ENCODE data around the gene IL10. TPM values are rescaled to one million over a fixed set of nuclear protein-coding genes. Genes with fewer than 3 reads are reported as not detected.
"Not testable (repeated sequence)": the region's sequence is repeated elsewhere in the genome, so short reads cannot be mapped to it uniquely, and the experiment has no call there.

The IL10 gene
- total RNA-seq, 1 donor, result 5.0 TPM

DNA sequence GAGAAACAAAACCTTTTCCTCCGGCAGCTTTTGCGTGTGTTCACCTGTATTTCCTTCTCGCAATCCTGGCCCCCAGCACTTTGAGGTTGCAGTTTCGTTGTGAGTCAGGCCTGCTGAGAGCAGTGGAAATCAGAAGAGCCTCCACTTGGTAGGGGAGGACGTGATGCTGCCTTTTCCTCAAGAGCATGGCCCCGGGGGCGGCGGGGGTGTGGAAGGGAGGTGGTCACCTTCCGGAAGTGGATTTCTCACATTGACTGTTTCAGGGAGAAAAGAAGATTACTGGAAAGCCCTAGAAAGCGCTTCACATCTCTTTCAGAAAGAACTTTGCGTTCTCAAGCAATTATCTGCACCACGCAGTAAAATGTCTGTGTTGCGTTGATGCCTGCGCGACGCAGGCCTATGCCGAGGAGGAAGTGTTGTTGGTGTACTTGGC lies 12.2 kb upstream of the IL10 start:
- Histone ChIP-seq H3K4me1 (ENCODE audit: insufficient read depth, low read length) (peaks cover 63% of the 10 kb centered on the region), H3K27me3 (ENCODE audit: insufficient read depth, low read length) (no peaks in the 10 kb centered on the region), H3K4me3 (ENCODE audit: low read length) (no peak overlapping the region), H3K9me3 (ENCODE audit: low read depth, low read length) (no peaks in the 10 kb centered on the region)

DNA sequence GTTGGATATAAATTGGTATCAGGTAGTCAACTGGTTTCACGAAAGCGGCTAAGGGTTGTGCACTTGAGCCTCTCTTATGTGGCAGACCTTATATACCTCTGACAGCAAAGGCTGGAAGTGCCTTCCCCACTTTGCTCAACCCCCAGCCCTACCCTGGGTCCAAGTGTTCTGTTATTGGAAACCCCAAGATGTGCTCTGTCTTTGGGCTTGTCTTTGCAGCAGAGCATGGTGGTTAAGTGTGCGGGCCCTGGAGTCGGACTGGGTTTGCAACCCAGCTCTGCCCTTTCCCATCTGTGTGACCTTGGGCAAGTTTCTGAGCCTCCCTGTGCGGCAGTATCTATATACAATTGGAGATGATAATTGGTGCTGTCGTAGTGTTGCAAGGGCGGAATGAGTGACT lies 11.2 kb upstream of the IL10 start:
- Histone ChIP-seq H3K4me1 (ENCODE audit: insufficient read depth, low read length) (peaks cover 71% of the 10 kb centered on the region), H3K27me3 (ENCODE audit: insufficient read depth, low read length) (no peaks in the 10 kb centered on the region), H3K9me3 (ENCODE audit: low read depth, low read length) (no peaks in the 10 kb centered on the region), H3K4me3 (ENCODE audit: low read length) (no peak overlapping the region)

DNA sequence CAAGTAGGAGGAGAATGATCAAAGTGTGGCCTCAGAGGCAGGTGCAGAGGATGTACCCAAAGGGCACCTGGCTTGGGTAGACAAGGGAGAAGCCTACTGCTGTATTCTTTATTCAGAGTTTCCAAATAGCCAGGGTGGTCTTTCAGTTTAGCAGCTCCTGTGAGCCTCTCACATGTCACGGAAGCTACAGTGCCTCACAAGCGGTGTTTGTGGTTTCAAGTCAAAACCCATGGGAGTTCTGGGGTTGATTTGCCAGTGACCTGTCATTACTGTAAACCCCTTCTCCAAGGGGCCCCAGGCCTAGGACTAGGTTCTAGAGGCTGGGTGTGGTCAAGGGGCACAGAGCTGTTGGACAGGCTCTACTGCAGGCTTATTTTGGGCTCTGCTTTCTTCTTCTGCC lies 10.2 kb upstream of the IL10 start:
- Histone ChIP-seq H3K4me3 (ENCODE audit: low read length) (no peak overlapping the region), H3K9me3 (ENCODE audit: low read depth, low read length) (no peaks in the 10 kb centered on the region), H3K4me1 (ENCODE audit: insufficient read depth, low read length) (peaks cover 71% of the 10 kb centered on the region), H3K27me3 (ENCODE audit: insufficient read depth, low read length) (no peaks in the 10 kb centered on the region)

DNA sequence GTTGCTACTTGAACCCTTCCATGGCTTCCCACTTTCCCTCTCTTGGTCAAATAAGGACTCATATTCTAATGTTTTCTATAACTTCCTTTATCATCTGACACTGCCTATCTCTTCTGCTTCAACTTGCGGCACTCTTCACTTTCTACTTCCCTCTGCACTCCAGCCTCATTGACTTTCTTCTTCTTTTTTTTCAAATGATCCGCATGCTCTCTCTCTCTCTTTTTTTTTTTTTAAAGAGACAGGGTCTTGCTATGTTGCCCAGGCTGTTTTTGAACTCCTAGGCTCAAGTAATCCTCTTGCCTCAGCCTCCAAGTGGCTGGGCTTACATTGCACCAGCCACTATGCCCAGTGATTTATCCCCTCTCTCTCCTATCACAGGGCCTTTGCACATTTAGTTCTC lies 7.3 kb upstream of the IL10 start:
- H3K9me3 ChIP-seq (ENCODE audit: low read depth, low read length), result no peaks in the 10 kb centered on the region
- no peaks in the 10 kb centered on the region for H3K27me3 ChIP-seq (ENCODE audit: insufficient read depth, low read length)
- H3K4me3 ChIP-seq (ENCODE audit: low read length), result no peak overlapping the region
- peaks cover 63% of the 10 kb centered on the region for H3K4me1 ChIP-seq (ENCODE audit: insufficient read depth, low read length)

DNA sequence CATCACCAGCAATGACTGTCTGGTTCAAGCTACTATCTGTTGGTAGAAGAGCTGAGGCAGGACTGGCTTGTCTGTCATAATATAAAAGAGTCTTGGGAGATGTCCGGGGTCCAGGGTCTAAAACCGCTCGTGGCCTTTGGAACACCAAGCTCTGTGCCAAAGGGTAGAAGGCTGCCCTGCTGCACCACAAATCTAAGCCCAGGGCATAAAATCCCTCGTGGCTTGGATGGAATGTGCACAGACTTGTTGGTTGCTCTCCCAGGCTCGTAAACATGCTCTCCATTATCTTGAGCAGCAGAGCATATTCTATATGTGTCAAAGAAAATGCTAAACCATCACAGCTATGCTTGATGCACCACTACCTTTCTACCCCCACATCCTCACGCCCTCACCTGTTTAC lies 6.6 kb upstream of the IL10 start:
- peaks cover 64% of the 10 kb centered on the region for H3K4me1 ChIP-seq (ENCODE audit: insufficient read depth, low read length)
- not testable (repeated sequence) for H3K27me3 ChIP-seq (ENCODE audit: insufficient read depth, low read length); H3K9me3 ChIP-seq (ENCODE audit: low read depth, low read length); H3K4me3 ChIP-seq (ENCODE audit: low read length)

DNA sequence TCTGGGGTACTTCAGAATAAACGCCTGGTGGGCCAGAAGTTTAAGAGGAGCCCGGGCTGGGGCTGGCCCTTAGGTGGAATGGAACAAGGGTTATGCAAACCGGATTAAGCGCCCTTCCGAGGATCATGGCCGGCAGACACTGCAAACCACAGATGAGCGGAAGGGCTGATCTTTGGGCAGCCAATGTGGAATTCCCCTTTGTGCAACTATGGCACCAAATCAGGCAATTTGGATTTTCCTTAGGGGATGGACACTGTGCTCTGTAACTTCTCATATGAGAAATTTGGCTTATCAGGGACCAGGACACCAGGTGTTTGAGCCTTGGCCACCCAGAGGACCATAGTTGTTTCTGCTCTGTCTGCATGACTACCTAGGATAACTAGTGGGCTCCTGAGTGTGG lies 5.7 kb upstream of the IL10 start:
- no peak overlapping the region for H3K4me3 ChIP-seq (ENCODE audit: low read length)
- H3K4me1 ChIP-seq (ENCODE audit: insufficient read depth, low read length), result peaks cover 64% of the 10 kb centered on the region
- no peaks in the 10 kb centered on the region for H3K27me3 ChIP-seq (ENCODE audit: insufficient read depth, low read length)
- H3K9me3 ChIP-seq (ENCODE audit: low read depth, low read length), result no peaks in the 10 kb centered on the region

DNA sequence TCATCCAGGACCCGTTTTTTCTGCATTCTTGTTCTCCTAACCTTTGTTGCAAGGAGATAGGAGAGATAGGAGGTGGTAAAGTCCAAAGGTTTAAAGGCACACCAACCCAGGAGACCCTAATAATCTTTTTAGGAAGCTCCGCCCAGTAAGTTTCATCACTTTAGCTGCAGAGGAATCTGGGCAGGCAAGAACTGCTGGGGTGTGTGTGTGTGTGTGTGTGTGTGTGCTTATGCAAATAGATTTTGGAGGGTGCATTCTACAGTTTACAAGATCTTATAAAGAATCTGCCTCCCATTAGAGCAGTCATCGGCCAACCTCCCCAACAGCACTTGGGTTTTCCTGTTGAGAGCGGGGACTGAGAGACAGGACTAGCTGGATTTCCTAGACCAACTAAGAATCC lies 3.9 kb upstream of the IL10 start:
- Histone ChIP-seq H3K9me3 (ENCODE audit: low read depth, low read length) (no peaks in the 10 kb centered on the region), H3K4me3 (ENCODE audit: low read length) (no peak overlapping the region), H3K4me1 (ENCODE audit: insufficient read depth, low read length) (peaks cover 67% of the 10 kb centered on the region), H3K27me3 (ENCODE audit: insufficient read depth, low read length) (no peaks in the 10 kb centered on the region)

DNA sequence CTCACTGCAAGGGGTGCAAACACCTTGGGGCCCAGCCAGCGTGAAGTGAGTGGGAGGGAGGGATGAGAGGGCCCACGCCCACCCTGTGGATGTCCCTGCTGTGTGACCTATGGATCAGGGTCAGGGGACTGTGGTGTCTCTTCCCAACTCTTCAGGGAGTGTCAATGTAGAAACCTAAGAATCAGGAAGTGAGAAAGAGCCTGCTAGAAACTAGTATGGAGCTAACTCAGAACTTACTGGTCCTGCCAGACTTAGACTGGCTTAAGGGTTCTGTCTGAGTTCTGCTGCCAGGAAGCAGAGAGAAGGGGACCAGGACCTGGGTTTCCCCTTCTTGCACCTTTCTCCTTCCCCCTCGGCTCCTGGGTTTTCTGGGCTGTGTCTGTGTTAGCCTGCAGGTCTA lies 1.8 kb upstream of the IL10 start:
- Histone ChIP-seq H3K4me3 (ENCODE audit: low read length) (no peak overlapping the region), H3K27me3 (ENCODE audit: insufficient read depth, low read length) (no peaks in the 10 kb centered on the region), H3K9me3 (ENCODE audit: low read depth, low read length) (no peaks in the 10 kb centered on the region), H3K4me1 (ENCODE audit: insufficient read depth, low read length) (peaks cover 72% of the 10 kb centered on the region)

DNA sequence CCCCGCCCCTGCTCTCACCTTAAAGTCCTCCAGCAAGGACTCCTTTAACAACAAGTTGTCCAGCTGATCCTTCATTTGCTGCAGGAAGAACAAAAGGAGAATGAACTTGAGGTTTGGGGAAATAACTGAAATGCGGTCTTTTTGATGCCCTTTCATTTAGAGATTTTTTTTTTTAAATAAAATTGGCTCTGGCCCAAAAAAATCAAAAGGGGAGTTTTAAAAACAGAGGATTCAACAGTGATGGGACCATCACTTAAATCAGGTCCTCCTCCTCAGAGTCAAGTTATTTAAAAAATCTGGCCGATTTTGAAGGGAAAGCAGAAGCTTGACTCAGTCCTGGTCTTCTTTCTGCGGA lies 979 bp downstream of the IL10 start:
- Histone ChIP-seq H3K9me3 (ENCODE audit: low read depth, low read length) (no peaks in the 10 kb centered on the region), H3K4me3 (ENCODE audit: low read length) (no peak overlapping the region), H3K4me1 (ENCODE audit: insufficient read depth, low read length) (peaks cover 90% of the 10 kb centered on the region), H3K27me3 (ENCODE audit: insufficient read depth, low read length) (no peaks in the 10 kb centered on the region)

DNA sequence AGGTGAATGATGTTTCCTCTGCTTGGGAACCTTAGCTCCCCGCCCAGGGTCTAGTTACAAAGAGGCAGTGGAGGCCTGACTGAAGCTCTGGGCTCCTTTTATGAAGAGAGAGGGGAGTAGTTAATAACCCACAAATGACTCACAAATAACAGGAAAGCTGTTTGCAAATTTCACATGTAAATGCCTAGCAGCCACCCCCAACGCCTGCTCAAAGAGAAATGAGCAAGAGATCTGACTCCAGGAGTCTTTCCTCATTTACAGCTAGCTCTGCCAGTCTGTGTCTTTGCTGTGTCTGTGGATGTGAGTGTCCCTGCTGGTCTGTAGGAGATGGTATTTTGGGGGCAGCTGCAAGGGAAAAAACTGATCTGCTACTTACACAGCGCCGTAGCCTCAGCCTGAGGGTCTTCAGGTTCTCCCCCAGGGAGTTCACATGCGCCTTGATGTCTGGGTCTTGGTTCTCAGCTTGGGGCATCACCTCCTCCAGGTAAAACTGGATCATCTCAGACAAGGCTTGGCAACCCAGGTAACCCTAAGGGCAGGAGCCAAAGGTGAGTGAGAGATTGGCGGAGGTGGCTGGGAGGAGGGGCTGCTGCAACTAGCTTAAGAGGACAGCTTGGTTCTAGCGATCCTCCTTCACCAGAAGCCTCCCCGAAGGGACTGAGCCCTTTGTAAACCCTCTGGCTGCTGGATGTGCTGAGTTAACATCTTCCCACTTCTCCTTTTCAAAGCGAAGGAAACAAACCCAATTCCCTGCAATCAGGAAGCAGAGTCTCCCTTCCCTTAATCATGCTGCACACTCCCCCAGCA lies 1.6 kb downstream of the IL10 start, which contains the start of gene IL19:
Gene IL19, plus strand, starts transcription at position 243 of the 807 bp plus-strand sequence. CDS start 65,890 bp downstream, outside the sequence.
- H3K4me3 ChIP-seq (ENCODE audit: low read length), result no peak within 1 kb of the TSS
- peaks cover 90% of the 10 kb centered on the region for H3K4me1 ChIP-seq (ENCODE audit: insufficient read depth, low read length)
- H3K9me3 ChIP-seq (ENCODE audit: low read depth, low read length), result no peaks in the 10 kb centered on the region
- no peaks in the 10 kb centered on the region for H3K27me3 ChIP-seq (ENCODE audit: insufficient read depth, low read length)

DNA sequence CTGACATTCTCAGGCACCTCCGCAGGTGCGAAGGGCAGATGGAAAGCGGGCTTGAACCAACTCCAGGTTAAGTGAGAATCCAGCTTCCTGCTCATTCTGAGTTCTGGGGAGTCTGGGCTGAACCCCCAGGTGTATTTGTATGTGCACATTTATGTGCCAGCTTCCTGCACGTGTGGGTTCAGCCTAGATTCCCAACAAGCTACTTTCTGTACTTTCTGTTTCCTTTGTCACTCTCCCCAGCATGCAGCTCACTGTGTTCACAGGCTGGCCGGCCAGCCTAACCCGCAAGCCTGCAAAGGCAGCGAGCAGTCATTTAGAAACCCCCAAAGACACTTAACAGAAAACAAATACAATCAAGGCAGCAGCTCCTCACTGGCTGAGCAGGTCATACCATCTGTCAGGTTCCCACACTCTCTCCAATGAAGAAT lies 3.0 kb downstream of the IL10 start:
- H3K4me1 ChIP-seq (ENCODE audit: insufficient read depth, low read length), result peaks cover 88% of the 10 kb centered on the region
- no peak overlapping the region for H3K4me3 ChIP-seq (ENCODE audit: low read length)
- H3K27me3 ChIP-seq (ENCODE audit: insufficient read depth, low read length), result no peaks in the 10 kb centered on the region
- no peaks in the 10 kb centered on the region for H3K9me3 ChIP-seq (ENCODE audit: low read depth, low read length)

DNA sequence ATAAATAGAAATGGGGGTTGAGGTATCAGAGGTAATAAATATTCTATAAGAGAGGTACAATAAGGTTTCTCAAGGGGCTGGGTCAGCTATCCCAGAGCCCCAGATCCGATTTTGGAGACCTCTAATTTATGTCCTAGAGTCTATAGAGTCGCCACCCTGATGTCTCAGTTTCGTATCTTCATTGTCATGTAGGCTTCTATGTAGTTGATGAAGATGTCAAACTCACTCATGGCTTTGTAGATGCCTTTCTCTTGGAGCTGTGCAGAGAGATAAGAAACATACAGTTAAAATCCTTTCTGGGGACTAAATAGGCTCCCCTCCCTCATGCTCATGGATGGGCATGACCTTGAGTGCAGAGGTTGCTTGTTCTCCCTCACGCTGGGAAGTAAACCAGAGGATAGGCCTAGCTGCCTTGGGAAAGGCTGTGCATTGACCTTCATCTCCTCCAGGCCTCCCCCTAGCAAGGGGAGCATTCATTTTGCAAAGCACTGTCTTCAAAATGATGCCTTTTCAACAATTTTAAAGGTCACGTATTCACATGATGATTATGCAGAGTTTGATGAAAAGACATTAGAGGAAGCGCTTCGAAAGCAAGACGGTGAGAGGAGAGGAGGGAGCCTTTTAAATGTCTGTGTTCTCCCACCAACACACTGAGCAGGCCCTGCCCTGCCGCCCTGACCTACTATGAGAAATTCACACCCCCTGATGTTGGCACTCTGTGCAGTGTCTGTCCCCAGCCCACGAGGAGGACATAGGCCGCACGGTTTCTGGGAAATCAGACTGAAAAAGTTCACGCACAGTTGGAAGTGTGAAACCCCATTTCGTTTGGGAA lies 3.6 kb downstream of the IL10 start:
- Histone ChIP-seq H3K9me3 (ENCODE audit: low read depth, low read length) (no peaks in the 10 kb centered on the region), H3K27me3 (ENCODE audit: insufficient read depth, low read length) (no peaks in the 10 kb centered on the region), H3K4me3 (ENCODE audit: low read length) (no peak overlapping the region), H3K4me1 (ENCODE audit: insufficient read depth, low read length) (peaks cover 82% of the 10 kb centered on the region)

DNA sequence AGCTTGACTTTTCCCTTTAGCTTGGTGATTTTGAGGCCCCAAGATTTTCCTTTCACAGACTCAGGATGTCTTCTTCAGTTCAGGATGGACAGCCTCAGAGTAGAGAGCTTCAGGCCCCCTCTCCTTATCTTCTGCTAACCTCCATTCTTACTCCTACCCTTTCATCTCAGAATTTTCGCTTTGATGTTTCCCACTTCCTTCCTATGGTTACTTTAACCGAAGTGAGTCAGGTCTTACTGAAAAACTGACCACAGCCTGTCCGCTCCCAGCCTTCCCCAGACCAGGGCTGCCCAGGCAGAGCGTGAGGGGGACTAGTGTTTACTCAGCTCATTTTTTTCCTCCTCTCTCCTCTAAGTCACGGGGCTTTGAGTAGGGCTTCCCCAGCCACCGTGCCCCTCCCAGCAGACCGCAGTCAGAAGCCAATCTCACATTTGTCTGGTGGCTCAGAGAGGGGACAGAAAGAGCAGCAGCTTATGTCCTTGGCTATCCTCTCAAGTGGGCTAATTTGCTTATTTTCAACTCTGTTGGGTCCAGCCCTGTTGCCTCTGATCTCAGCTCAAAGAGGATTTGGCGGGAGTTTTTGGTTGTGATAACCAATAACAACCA lies 5.9 kb downstream of the IL10 start:
- no peaks in the 10 kb centered on the region for H3K9me3 ChIP-seq (ENCODE audit: low read depth, low read length)
- H3K4me1 ChIP-seq (ENCODE audit: insufficient read depth, low read length), result peaks cover 59% of the 10 kb centered on the region
- no peaks in the 10 kb centered on the region for H3K27me3 ChIP-seq (ENCODE audit: insufficient read depth, low read length)
- no peak overlapping the region for H3K4me3 ChIP-seq (ENCODE audit: low read length)

DNA sequence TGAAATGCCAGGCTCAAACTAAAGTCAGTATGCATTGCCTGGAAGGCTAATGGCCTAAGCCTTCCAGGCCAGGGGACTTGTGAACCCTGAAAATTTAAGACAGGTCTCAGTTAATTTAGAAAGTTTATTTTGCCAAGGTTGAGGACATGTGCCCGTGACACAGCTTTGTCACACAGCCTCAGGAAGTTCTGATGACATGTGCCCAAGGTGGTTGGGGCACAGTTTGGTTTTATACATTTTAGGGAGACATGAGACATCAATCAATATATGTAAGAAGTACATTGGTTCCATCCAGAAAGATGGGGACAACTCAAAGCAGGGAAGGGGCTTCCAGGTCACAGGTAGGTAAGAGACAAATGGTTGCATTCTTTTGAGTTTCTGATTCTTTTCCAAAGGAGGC lies 6.5 kb downstream of the IL10 start:
- not testable (repeated sequence) for H3K4me3 ChIP-seq (ENCODE audit: low read length); H3K9me3 ChIP-seq (ENCODE audit: low read depth, low read length); H3K27me3 ChIP-seq (ENCODE audit: insufficient read depth, low read length)
- peaks cover 53% of the 10 kb centered on the region for H3K4me1 ChIP-seq (ENCODE audit: insufficient read depth, low read length)

DNA sequence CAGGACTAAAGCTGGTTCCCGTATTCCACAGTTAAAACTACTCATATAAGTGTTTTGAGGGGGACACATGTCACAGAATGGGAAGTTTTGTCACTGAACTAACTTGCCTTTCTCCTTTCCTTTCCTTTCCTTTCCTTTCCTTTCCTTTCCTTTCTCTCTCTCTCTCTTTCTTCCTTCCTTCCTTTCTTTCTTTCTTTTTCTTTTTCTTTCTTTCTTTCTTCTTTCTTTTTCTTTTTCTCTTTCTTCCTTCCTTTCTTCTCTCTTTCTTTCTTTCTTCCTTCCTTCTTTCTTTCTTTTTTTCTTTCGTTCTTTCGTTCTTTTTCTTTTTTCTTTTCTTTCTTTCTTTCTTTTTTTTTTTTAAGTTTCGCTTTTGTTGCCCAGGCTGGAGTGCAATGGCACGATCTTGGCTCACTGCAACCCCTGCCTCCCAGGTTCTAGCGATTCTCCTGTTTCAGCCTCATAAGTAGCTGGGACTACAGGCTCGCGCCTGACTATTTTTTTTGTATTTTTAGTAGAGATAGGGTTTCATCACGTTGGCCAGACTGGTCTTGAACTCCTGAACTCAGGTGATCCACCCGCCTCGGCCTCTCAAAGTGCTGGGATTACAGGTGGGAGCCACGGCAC lies 9.4 kb downstream of the IL10 start:
- H3K27me3 ChIP-seq (ENCODE audit: insufficient read depth, low read length); H3K9me3 ChIP-seq (ENCODE audit: low read depth, low read length); H3K4me3 ChIP-seq (ENCODE audit: low read length): not testable (repeated sequence)
- H3K4me1 ChIP-seq (ENCODE audit: insufficient read depth, low read length), result peaks cover 39% of the 10 kb centered on the region
